ENCODE data around the gene MTIF3.

DNA sequence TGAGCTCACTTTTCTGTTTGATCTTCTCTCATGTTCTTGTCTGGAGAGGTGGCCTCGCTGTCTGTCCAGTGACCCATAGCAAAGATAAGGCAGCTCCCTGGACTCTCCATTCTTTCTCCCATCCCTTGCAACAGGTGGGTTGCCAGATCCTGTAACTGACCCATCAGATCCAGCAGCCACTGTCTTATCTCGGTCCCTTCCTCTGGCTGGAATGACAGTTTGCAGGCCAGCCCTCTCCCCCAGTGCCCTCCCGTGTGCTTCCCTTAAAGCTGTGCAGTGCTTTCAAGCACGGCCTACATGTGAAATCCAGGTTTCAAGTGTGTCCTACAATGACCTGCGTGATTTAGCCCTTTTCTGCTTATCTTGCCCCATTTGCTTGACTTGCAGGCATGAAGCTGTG, 22.2 kb downstream of the MTIF3 start:
- TF ChIP-seq, protein P1, sequence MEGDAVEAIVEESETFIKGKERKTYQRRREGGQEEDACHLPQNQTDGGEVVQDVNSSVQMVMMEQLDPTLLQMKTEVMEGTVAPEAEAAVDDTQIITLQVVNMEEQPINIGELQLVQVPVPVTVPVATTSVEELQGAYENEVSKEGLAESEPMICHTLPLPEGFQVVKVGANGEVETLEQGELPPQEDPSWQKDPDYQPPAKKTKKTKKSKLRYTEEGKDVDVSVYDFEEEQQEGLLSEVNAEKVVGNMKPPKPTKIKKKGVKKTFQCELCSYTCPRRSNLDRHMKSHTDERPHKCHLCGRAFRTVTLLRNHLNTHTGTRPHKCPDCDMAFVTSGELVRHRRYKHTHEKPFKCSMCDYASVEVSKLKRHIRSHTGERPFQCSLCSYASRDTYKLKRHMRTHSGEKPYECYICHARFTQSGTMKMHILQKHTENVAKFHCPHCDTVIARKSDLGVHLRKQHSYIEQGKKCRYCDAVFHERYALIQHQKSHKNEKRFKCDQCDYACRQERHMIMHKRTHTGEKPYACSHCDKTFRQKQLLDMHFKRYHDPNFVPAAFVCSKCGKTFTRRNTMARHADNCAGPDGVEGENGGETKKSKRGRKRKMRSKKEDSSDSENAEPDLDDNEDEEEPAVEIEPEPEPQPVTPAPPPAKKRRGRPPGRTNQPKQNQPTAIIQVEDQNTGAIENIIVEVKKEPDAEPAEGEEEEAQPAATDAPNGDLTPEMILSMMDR (IDR thresholded peaks at IDR 0.05) = no peak
- no peak for TF ChIP-seq POLR2A (IDR thresholded peaks at IDR 0.05)

All from ovary (tissue), 3 donors.